GM10847 (cell line): Measurements from ENCODE around the gene CHCHD6.

ENCODE experiments used
- POLR2A ChIP-seq: IDR thresholded peaks from 2 replicates; pipeline ENCODE4 v1.6.1; 2011; ENCODE audit not compliant: insufficient read length; ENCODE audit errors: extremely low read depth

CHCHD6 gene

DNA sequence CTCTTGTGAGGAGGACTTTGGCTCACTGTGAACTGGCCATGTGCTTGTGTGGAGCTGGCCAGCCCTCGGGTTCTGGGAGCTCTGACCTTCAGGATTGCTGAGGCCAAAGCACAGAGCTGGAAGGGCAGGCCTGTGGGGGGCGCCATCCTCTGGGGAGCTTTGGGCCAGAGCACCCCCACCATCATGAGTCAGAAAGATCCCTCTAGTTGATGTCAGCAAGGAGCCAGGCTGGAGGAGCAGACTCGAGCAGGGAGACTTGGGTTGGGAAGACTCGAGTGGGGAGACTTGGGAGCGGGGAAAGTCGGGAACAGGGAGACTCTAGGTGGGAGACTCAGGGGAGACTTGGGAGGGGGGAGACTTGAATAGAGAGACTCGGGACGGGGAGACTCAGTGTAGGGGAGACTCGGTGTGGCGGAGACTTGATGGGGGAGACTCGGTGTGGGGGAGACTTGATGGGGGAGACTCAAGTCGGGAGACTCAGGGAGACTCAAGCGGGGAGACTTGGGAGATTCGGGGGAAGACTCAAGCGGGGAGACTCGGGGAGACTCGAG is 241.2 kb downstream of the CHCHD6 start:
- TF ChIP-seq POLR2A, result no peak

DNA sequence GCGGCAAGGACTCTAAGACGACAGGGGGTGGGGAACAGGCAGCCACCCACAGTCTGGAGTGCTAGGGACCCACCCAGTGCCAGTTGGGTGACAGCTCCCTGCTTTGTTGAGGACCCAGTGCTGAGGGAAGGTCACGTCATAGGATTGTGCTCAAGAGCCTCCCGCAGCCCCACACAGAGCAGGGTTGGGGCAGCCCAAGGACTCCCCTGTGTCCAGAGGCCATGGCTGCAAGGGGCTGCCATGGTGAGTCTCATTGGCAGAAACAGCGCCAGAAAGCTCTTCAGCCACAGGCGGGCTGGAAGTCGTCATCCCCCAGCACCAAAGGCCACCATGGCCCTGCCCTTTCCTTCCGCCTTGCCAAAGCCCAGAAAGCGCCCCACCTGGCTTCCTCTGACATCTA is 241.9 kb downstream of the CHCHD6 start:
- no peak for TF ChIP-seq POLR2A

DNA sequence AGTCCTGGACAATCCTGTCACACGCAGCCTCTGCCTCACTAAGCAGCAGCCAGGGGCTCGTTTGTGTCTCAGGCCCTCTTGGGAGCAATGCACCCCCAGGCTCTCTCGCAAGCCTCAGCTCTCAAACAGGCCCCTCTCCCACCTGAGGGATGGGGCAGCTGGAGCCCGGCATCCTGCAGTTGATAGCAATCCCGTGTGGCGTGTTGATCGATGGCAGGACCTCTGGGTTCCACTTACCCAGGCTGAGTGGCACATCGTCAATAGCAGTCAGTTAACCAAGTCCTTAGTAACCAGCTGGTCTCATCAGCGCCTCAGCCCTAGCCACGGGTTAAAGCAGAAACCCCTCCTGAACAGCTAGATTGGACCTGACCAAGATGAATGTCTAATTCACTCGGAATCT is 242.4 kb downstream of the CHCHD6 start:
- no peak for TF ChIP-seq POLR2A

DNA sequence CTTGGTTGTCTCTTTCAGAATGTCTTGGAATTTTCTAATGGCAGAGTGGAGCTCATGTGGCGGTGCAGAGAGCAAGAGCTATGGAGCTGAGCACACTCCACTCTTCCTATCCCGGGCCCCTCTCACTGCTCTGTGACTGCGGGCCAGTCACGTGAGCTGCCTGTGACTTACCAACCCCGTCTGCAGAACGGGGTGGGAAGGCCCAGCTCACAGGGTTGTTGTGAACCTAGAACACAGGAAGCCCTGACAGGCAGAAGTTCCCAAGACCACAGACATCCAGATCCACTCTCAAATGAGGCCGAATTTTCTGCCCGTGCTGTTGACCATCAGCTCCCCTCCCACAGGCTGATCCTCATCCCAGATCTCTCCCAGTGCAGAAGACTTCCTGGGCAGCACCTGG is 243.4 kb downstream of the CHCHD6 start:
- no peak for TF ChIP-seq POLR2A

DNA sequence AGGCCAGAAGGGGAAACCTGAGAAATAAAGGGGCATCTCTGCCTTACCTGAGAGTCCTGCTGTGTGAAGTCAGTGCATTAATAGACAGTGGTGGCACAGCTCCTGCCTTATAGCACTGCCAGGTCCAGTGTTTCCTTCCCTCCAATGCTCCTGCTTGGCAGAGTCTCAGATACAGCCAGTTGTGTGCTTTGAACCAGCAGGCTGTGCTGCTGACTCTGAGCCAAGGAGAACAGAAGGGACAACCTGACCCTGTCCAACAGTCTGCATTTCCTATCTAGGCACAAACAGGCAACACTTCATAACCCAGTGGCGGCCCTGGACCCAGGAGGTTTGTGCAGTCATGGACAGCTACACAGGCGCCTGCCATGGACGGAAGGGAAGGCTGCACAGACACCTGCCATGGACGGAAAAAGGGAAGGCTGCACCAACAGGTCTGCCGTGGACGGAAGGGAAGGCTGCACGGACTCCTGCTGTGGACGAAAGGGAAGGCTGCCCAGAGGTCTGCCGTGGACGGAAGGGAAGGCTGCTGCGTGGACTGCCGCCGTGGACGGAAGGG is 245.0 kb downstream of the CHCHD6 start:
- TF ChIP-seq POLR2A, result no peak

DNA sequence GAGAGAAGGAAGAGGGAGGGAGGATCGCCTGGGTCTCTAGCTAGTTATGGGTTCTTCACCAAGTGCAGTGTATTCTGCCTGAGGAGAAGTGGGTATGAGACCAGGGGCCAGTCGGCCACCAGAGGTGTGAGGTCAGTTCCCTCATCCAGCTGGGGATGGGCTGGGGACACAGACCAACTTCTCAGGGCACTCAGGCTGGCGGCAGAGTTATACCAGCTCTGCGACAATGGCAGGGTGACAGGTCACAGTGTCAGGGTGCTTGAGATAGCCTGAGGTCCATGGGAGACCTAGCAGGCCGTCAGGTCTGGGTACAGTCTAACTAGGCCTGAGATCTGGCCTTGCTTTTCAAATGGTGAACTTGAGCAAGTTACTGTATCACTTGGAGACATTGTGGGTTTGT is 247.5 kb downstream of the CHCHD6 start:
- no peak for TF ChIP-seq POLR2A

DNA sequence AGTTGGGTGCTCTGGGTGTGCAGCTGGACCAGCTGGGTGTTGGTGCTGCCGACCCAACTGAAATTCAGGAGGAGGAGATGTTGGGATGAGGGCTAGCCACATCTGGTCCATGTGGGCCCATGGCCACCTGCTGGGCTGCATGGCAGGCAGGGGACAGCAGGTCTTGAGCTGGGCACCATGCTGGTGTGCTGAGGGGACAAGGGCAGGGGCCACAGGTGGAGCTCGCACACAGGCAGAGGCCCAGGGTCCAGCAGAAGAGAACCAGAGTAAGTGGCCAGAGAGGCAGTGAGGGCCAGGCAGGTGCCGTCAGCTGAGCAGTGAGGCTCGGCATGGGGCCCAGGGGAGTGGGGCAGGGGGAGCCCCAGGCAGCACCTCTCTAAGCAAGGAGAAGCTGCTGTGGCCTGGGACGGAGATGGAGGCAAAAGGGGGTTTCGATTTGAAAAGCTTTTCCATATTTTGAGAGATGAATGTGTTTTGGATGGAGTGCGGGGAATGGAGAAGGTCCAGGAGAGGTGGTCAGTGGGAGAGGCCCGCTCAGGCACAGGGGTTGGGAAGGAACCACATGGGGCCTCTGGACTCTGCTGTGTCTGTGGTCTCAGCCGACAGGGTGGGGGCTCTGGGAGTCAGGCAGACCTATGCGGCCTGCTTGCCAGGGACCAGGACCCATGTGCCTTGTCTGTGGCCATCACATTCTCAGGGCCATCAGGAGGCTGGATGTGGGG is 248.4 kb downstream of the CHCHD6 start:
- TF ChIP-seq POLR2A, result no peak

DNA sequence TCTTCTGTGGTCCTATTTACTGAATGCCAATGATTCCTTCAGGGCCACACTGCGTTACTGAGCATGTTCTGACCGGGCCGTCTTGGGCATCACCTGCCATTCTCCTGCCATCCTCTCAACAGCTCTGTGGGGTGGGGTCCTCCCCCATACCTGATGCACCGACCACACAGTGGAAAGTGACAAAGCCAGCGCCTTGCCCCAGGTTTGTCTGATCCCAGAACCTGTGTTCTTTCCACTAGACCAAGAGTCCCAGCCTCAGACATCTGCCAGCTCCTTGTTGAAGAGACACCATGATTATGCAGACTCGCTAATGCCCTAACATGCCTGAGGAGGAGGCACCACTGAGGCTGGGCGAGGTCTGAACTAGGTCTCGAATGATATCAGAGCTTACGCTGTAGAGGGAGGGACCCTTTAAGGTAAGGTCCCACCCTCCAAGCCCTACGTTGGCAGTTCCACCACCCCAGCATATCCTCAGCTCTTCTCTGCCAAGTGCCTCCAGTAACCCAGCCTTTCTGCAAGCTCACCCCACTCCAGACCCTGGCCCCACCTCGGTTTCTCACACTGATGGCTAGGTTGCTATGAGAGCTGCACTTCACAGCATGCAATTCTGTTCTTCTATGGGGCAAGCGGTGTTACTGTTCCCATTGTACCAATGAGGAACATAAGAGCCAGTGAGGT is 249.1 kb downstream of the CHCHD6 start:
- TF ChIP-seq POLR2A, result no peak

DNA sequence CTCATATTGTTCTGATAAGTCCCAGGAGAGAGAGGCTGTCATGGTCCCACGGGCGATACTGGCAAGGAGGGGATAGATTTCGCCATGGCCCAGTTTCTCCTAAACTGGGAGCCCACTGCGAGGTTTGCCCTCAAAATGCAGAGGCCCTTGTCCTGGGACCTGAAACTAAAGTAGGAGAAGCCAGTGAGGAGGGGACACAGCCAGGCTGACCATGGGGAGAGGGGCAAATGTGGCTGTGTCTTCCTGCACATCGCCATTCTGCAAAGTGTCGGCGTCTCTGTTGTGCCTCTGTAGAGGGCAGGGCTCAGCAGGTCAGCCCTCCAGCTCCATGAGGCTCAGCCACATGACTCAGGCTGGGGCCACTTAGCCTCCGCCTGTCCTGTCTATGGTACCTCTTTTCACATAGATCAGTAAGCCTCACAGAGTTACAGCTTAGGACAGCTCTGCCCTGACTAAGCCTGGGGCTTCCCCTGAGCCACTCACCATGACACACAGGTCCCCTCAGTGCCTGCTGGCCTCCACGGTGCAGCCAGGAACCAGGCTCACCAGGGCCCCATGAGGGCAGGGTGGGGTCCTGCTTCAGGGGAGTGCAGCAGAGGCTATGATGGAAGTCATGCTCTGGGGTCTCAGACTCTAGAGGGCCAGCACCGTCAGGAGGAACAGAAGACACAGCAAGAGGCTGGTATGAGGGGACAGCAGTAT is 250.3 kb downstream of the CHCHD6 start:
- TF ChIP-seq POLR2A, result no peak

DNA sequence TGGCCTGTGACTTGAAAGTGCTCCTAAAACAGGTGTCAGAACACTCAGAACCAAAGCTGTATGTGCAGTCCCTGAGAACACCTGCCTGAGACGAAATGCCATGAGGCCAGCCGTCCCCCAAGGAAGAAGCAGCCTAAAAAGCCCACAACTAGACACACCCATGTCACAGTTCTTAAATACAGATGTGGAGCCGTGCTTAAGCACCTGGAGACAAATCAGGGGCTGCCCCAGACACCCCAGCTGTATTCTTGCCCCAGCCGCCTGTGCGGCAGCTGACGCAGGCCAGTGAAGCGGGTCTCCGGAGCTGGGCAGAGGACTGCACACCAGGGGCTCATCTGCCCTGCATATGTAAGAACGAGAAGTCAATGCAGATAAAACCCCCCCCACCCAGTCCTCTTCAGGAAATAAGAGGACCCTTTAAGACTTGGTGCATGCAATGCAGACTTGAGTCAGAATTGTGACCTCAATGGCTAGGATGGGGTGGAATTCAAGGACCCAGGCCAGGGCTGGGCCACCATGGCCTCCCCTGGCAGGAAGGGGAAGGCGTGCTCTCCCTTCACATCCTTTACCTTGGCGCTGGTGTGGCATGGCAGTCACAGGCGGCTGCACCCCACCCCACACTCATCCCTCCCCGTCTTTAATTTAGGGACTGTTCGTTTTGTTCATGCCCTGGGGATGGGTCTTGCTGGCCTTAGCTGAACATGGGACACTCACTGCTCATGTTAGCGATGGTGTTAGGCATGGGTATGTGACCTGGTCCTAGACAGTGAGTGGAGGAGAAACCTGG is 251.2 kb downstream of the CHCHD6 start:
- no peak for TF ChIP-seq POLR2A

DNA sequence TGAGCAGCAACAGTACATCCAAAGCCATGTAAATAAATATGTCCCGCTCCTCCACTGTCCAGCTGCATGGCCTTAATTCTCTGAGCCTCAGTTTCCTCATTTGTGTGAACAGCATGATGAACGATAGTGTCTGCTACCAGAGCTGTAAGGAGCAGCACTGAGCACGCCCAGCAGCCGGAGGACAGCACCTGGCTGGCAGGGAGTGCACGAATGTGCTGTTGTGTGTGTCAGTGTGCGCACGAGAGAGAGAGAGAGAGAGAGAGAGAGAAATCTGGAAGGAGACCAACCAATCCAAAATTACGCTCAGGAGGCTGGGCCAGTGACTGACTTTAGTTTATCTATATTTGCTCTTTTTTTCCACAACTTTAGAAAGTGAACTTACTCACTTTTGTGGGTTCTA is 252.3 kb downstream of the CHCHD6 start:
- TF ChIP-seq POLR2A, result no peak

DNA sequence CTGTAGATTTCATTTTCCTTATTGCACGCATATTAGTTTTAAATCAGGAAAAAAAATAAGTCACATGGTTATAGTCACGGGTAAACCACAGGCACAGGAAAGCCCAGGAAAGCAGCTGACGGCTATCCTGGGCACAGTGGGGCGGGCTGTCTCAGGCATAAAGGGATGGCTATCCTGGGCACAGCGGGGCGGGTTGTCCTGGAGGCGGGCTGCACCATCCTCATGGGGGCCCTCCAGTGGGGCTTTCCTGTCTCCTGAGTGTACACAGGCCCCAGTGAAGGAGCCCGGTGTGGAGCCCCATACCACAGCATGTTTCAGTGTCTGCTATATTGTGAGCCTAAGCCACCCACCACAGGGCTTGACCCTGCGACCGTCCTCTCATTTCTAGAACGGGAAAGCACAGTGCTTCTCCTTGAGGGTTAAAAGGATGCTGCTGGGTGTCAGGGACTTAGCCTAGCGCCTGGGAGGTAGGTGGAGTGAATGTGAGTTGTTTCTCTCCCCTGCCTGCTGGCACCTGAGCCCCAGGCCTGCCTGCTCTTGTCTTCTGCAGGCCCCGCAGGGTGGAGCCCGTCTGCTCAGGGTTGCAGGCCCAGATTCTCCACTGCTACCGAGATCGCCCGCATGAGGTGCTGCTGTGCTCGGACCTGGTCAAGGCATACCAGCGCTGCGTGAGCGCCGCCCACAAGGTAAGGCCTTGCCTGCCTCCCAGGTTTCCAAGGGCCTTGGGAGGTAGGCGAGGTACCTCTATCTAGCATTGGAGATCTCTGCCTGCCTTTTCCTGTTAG is 253.0 kb downstream of the CHCHD6 start:
- TF ChIP-seq POLR2A, result no peak

DNA sequence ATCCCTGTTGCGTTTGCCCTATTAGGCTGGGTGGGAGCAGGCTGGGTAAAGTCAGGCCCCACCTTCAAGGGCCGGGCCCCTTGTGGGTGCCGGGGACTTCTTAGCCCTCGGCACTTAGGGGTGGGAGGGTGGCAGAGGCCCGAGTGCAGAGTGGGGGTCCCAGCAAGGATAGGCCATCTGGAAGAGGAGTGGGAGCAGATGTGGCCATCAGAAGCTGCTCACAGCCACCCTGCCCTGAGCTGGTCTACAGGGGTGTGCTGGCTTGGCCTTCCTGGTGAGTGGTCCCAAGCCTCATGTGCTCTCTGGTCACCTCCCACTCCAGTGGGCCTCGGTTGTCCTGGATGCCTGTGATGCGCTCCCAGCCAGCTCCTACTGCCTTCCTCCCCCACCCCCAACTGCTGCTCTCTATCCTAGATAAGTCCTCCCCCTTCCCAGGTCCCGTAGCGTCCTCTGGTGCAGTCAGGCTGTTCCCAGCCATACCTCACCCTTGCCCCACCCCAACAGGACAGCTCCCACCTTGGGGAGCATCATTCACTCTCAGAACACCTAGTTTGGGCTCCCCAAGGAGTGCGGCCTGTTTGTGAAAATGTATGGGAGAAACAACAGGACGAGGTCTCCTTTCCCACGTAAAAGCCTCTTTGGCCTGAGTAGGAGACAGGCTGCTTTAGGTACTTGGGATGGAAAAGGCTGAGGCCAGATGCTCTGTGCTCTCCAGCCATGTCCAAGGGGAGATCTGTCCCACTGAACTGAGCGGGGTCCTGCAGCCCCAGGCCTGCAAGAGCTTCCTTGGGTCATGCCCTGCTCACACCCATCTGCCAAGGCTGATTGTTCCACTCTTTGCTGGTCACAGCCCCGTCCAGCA is 254.0 kb downstream of the CHCHD6 start:
- no peak for TF ChIP-seq POLR2A
